GM18861 (cell line): ENCODE data around the gene CD300A.
"Not testable (repeated sequence)": the region's sequence is repeated elsewhere in the genome, so short reads cannot be mapped to it uniquely, and the experiment has no call there.

Source experiments
- ATAC-seq: cut with Tn5 transposase; IDR thresholded peaks from one replicate; pipeline ENCODE4 v1.9.1; 2021; ENCODE audit not compliant: unreplicated experiment

The CD300A gene

GRCh38 chr17:74516561-74517328 is 50.3 kb downstream of the CD300A start:
- no peak for ATAC-seq

- not testable (repeated sequence) for ATAC-seq
Measured at GRCh38 chr17:74518413-74518981, 52.1 kb downstream of the CD300A start.

- ATAC-seq = no peak
Measured at GRCh38 chr17:74520016-74520434, 53.6 kb downstream of the CD300A start.

DNA sequence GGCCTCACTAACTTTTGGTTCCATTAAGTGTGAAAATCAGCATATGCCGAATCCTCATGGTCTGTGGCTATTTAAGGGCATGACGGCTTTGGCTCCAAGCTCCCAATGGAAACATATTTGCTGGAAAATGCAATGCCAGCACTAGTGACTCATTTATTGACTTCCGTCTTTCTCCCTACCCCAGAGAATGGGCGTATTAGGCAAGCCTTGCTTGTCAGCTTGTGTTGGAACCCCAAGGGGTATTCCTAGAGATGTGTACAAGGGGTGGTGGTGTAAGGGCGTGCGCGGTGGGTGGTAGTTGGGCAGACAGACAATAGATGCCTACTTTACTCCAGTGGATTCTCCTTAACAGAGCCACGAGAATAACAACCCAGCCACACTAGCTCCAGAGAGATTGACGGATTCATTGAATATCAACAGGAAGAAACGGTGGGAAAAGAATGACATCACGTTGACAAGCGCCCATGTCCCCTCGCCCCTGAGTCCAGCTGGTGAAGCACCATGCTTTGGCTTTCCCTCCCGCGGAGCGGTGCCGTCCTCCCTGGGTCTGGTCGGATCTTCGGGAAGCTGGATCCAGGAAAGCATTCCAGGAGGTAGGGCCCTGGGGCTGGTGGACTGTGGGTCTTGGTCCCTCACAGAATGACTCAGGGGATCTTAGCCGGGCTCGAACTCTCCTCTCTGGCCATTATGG is 54.5 kb downstream of the CD300A start:
- ATAC-seq = no peak

DNA sequence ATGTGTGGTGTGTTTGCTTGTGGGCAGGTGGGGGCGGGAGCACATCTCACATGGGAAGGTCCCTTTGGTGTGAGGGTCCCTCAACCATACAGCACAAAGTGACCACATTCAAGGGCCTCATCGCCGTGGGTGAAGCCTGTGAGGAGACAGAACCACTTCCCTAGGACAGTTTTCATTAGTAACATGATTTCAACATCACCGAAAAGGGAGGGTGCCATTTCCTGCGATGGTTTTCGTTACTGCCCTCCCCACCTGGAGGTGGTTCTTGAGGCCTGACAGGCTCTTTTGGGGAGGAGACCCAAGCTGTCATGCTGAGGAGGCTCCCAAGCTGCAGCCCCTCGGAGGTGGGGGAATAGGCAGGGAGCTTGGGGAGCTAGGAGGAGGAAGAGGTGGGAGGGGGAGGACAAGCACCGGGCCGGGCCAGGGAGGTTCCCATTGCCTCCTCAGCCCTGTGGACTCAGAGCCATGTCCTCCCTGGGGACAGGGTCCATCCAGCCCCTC is 55.3 kb downstream of the CD300A start:
- no peak for ATAC-seq

GRCh38 chr17:74522381-74523105 is 56.1 kb downstream of the CD300A start:
- ATAC-seq = no peak

- no peak for ATAC-seq
Measured at GRCh38 chr17:74523308-74523707, 56.9 kb downstream of the CD300A start.

- no peak for ATAC-seq
Measured at GRCh38 chr17:74524653-74525464, 58.4 kb downstream of the CD300A start.

GRCh38 chr17:74525465-74525725 is 59.0 kb downstream of the CD300A start:
- ATAC-seq = no peak

GRCh38 chr17:74525781-74526288 is 59.4 kb downstream of the CD300A start:
- ATAC-seq = no peak

- no peak for ATAC-seq
Measured at GRCh38 chr17:74526681-74527080, 60.2 kb downstream of the CD300A start.

DNA sequence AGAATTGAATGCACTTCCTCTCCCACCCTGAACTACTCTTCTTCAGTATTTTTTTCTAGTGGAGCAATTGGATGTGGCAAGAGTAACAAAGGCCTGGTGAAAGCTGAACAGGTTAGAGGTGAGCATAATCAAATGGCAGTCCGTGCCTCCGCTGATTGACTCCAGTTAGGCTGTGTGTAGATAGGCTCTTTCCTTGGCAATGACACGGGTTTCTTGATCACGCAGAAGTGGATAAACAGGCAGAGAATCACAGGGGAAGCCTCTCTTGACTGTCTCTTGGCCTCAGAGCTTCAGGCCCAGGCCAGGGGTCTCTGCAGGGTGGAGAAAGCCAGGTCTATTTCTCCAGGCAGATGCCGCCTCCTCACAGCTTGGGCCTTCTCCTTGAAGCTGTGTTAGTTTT is 60.6 kb downstream of the CD300A start:
- no peak for ATAC-seq

- ATAC-seq = no peak
Measured at GRCh38 chr17:74527756-74528155, 61.3 kb downstream of the CD300A start.

GRCh38 chr17:74528491-74529199 is 62.2 kb downstream of the CD300A start:
- peak; percentile 81 for ATAC-seq

- ATAC-seq = no peak
Measured at GRCh38 chr17:74529243-74529642, 62.8 kb downstream of the CD300A start.

GRCh38 chr17:74530831-74531150 is 64.4 kb downstream of the CD300A start:
- ATAC-seq = no peak

GRCh38 chr17:74531231-74531761 is 64.9 kb downstream of the CD300A start, which contains the start of gene CD300LB:
Gene CD300LB, minus strand, starts transcription at chr17:74531475. Its CDS starts 125 bp downstream, at chr17:74531350.
- ATAC-seq = no peak

DNA sequence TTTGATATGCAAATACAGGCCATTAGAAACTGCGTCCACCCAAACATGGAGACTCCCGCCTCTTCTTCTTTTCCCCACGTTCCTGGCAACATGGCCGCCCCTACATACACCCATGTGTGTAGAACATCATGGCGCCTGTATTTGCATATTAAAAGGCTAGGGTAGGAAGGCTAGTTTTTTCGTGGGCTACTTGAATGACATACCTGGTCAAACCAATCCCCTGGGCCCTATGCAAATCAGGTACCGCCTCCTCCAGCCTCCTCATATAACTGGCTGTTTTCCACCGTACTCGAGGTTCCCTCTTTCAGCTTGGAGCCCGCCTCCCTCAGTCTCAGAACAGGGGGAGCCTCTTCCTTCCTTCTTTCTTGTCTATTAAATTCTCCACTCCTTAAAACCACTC is 65.7 kb downstream of the CD300A start:
- ATAC-seq = no peak
